SK-N-MC (cell line): ENCODE measurements around the gene ZNF396.

Experiments used
- EZH2 ChIP-seq: fragments of 200-600 bp; sonication (generic); IDR thresholded peaks from one replicate; pipeline ENCODE4 v1.6.1; 2017; ENCODE audit warnings: antibody characterized with exemption
- POLR2AphosphoS5 ChIP-seq: IDR thresholded peaks from 2 replicates; pipeline ENCODE4 v1.6.1; 2012; ENCODE audit warnings: mild to moderate bottlenecking, low read depth, low read length, borderline replicate concordance

- TF ChIP-seq EZH2 (no peak), POLR2AphosphoS5 (no peak)
Measured at GRCh38 chr18:35368595-35368994, 8.5 kb downstream of the ZNF396 start.
